ENCODE data around the gene TMEM63C. TPM values are rescaled to one million over a fixed set of nuclear protein-coding genes. Genes with fewer than 3 reads are reported as not detected.

TMEM63C gene
- total RNA-seq, 1 donor from 2014 or later: 1.5 TPM

DNA sequence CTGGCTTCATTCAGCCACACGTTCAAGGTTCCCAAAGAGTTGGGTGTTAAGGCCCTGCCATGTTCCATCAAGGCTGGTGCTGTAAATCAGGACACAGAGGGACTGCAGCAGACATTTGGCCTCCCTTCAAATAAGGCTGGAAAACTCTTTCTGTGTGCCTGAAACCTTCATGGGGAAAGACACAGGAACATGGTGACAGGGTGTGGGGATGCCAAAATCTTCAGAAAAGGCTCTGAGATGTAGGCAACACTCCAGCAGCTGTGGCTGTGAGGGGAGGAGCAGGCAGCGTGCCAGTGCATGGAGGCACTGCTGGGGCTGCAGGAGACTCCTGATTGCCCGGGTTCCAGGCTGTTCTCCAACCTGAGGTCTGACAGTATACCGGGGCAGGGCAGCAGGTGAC, 124.1 kb downstream of the TMEM63C start:
- no peak for ATAC-seq (ENCODE audit: low read depth)
- Mint-ChIP-seq H3K27me3 (no peaks in the 10 kb centered on the region), H3K4me3 (no peak overlapping the region), H3K9me3 (no peaks in the 10 kb centered on the region), H3K4me1 (peaks cover 8% of the 10 kb centered on the region), H3K27ac (no peak overlapping the region), H3K36me3 (ENCODE audit: low read depth) (peaks cover 22% of the 10 kb centered on the region)
- ChIA-PET POLR2A (no interaction called here), CTCF (interaction anchor here (2.9 kb wide), 1 partner anchor 10 kb away, joined by 21 read pairs; no protein-coding TSS in a partner anchor)
- TF ChIP-seq, protein P1, sequence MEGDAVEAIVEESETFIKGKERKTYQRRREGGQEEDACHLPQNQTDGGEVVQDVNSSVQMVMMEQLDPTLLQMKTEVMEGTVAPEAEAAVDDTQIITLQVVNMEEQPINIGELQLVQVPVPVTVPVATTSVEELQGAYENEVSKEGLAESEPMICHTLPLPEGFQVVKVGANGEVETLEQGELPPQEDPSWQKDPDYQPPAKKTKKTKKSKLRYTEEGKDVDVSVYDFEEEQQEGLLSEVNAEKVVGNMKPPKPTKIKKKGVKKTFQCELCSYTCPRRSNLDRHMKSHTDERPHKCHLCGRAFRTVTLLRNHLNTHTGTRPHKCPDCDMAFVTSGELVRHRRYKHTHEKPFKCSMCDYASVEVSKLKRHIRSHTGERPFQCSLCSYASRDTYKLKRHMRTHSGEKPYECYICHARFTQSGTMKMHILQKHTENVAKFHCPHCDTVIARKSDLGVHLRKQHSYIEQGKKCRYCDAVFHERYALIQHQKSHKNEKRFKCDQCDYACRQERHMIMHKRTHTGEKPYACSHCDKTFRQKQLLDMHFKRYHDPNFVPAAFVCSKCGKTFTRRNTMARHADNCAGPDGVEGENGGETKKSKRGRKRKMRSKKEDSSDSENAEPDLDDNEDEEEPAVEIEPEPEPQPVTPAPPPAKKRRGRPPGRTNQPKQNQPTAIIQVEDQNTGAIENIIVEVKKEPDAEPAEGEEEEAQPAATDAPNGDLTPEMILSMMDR (IDR thresholded peaks at IDR 0.05): no peak
- intact Hi-C loops (cut with micrococcal nuclease): loop anchor here (10.0 kb wide), 1 partner anchor 1289 kb away; no protein-coding TSS in a partner anchor
- no peak for DNase-seq

DNA sequence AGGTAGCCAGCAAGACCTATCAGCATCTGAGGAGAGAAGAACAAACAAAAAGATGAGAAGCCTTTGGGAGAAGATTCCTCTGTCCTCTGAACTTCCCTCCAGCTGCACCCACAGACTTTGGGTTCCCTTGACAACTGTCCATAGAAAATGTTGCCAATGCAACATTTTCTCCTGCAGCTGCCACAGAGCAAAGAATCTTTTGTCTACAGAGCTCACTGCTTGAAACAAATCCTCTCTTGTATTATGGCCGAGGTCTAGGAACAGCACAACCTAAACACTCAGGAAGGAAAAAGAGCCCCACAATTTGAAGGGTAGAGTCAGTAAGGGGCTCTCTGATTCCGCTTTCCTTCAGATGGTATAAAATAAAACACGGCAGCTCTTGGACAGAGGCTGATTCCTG, 124.8 kb downstream of the TMEM63C start:
- H3K36me3 Mint-ChIP-seq (ENCODE audit: low read depth): peaks cover 24% of the 10 kb centered on the region
- ChIA-PET POLR2A (no interaction called here), CTCF (interaction anchor here (1.8 kb wide), 1 partner anchor 9 kb away, joined by 13 read pairs; no protein-coding TSS in a partner anchor)
- no peaks in the 10 kb centered on the region for H3K27me3 Mint-ChIP-seq
- intact Hi-C loops (cut with micrococcal nuclease): loop anchor here (10.0 kb wide), 1 partner anchor 1288 kb away; no protein-coding TSS in a partner anchor
- H3K27ac Mint-ChIP-seq: no peak overlapping the region
- ATAC-seq (ENCODE audit: low read depth) (no peak), DNase-seq (no peak)
- H3K9me3 Mint-ChIP-seq: no peaks in the 10 kb centered on the region
- TF ChIP-seq, protein P1 (IDR thresholded peaks at IDR 0.05): no peak
- peaks cover 8% of the 10 kb centered on the region for H3K4me1 Mint-ChIP-seq
- no peak overlapping the region for H3K4me3 Mint-ChIP-seq

DNA sequence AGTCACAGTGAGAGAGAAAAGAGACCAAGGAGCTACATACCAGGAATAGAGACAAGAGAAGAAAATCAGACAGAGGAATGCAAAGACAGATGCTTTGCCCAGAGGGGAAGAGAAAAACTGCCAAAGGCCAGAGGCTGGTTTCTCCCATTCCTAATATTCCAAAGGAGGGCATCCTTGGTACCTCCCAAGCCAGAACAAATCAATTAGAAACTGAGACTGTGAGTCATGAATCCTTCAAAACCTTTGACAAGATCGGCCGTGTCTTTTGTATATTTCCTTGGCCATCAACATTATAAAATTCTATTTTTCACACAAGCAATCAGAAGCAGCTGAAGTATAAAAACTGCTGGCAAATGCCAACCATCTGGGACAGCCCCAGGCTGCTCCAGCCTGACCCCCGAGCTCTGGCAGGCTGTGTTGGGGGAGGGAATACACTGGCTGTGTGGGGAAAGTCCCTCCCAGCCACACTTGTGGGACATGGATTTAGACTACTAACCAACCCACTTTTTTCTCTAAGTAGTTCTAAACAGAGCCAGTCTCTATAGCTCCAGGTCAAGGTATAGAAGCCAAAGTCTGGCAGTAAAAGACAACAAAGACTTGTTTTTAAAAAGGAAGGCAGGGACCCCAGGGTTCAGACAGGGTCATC, 125.4 kb downstream of the TMEM63C start:
- DNase-seq (no peak), ATAC-seq (ENCODE audit: low read depth) (no peak)
- no peak overlapping the region for H3K4me3 Mint-ChIP-seq
- TF ChIP-seq, protein P1 (IDR thresholded peaks at IDR 0.05): no peak
- POLR2A ChIA-PET: interaction anchor here (0.6 kb wide), 1 partner anchor 27 kb away, joined by 7 read pairs; no protein-coding TSS in a partner anchor
- peaks cover 24% of the 10 kb centered on the region for H3K36me3 Mint-ChIP-seq (ENCODE audit: low read depth)
- CTCF ChIA-PET: interaction anchor here (0.6 to 1.8 kb wide), 2 partner anchors 8 to 66 kb away, joined by 4 to 13 read pairs; no protein-coding TSS in a partner anchor
- intact Hi-C loops (cut with micrococcal nuclease): loop anchor here (10.0 kb wide), 1 partner anchor 1288 kb away; no protein-coding TSS in a partner anchor
- no peak overlapping the region for H3K27ac Mint-ChIP-seq
- no peaks in the 10 kb centered on the region for H3K27me3 Mint-ChIP-seq
- peaks cover 8% of the 10 kb centered on the region for H3K4me1 Mint-ChIP-seq
- no peaks in the 10 kb centered on the region for H3K9me3 Mint-ChIP-seq

Other genes with a start within 250 kb of the TMEM63C start
- 14.0 and 14.5 TPM in 2 replicates for gene IRF2BPL, start 153.1 kb upstream of the TMEM63C start, total RNA-seq
- 26.6 and 28.5 TPM in 2 replicates for gene CIPC, start 83.5 kb upstream of the TMEM63C start, total RNA-seq
- not detected in 2 replicates for gene ZDHHC22, start 40.0 kb upstream of the TMEM63C start, total RNA-seq
- gene NGB, start 89.4 kb downstream of the TMEM63C start, total RNA-seq: not detected in 2 replicates
- gene POMT2, start 139.1 kb downstream of the TMEM63C start, total RNA-seq: 28.7 and 30.8 TPM in 2 replicates
- 17.5 and 22.2 TPM in 2 replicates for gene GSTZ1, start 139.2 kb downstream of the TMEM63C start, total RNA-seq
- 29.9 and 31.3 TPM in 2 replicates for gene TMED8, start 195.3 kb downstream of the TMEM63C start, total RNA-seq
- gene SAMD15, start 195.6 kb downstream of the TMEM63C start, total RNA-seq: 0.71 and 1.00 TPM in 2 replicates
- 0.27 and 1.0 TPM in 2 replicates for gene NOXRED1, start 241.7 kb downstream of the TMEM63C start, total RNA-seq

All from activated B cell treated with CpG ODN at 0.5 μM for 24 hours (primary cell).